Measurements from ENCODE around the gene PPP2R5B.

Gene PPP2R5B

DNA sequence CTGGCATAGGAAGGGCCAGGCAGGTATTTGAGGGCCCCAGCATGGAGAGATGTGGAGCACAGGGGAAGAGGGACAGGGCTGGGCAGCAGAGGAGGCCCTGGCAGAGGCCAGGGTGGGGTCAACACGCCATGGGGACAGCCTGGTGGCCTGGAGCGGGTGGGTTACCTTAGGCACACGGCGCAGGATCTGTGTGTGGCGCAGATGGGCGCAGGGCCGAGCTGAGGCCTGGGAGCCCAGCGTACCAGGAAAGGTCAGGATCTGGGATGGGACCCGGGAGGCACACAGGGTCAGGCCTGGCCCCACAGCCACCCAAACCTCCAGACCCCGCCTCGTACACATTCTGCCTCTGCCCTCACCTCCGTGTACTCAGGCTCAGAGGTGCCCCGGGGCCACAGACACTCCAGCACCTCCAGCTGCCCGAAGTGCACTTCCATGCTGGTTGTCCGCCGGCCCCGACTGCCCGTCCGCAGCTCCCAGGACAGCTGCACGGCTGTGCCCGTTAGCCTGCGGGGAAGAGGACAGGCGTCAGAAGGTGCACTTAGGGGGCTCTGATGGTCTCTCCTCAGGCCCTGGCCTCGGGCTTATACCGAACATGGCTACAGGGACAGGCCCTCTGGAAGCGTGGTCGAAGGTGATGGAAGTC lies 13.9 kb upstream of the PPP2R5B start:
- DNase-seq, result no peak

DNA sequence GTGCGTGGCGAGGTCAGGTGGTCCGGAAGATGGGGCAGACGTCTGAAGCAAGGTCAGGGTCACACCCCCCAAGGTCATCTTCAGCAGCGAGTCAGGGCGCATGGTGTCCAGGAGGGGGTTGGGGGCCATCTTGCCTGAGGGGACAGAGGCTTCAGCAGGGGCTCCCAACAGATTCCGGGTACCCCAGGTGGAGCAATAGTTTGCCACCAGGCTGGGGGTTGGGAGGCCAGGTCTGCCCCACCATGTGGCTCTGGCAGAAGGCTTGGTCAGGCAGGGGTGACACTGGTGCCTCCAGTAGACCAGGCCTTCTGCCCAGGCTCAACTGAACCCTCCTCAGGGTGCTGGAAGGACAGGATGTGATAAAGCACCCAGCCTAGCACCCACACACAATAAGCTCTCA lies 13.3 kb upstream of the PPP2R5B start:
- DNase-seq, result no peak

DNA sequence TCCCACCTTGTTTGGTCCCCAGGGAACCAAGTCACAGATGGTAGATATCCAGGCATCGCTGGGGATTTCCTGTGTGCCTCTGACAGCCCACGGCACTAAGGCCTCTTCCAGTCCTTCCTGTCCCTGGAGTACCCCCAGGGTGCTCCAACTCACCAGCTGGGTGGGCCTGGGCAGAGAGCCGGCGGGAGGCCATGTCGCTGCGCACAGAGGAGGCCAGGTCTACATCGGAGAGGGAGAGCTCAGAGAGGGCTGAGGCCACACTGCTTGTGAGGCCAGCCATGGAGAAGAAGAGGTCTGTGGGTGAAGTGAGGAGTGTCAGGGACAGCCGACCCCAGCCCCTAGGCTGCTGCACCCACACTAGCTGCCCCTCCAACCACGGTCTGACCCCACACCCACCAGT lies 12.8 kb upstream of the PPP2R5B start:
- no peak for DNase-seq

DNA sequence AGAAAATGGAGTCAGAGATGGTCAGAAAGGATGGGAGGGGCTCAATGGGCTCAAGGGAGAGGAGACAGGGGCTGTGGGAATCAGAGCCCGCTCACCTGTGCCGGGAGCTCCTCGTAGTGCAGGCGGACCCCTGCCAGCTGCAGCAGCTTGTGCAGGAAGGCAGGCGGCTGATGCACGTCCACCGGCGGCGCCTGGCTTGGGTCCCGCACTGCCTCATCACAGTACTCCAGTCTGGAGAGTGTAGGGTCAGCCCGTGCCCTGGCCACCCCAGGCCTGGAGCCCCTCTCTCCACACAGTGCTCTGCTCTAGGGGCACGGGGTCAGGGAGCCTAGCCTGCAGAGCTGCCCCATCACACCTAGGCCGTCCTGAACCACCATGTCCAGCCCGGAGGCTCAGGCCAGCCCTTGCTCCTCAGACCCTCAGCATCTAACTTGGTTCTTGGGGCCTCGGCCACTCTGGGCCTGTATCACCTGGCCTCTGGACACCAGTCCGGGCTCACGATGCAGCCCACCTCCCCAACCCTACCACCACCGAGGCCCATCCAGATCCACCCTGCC lies 11.2 kb upstream of the PPP2R5B start:
- DNase-seq, result no peak

DNA sequence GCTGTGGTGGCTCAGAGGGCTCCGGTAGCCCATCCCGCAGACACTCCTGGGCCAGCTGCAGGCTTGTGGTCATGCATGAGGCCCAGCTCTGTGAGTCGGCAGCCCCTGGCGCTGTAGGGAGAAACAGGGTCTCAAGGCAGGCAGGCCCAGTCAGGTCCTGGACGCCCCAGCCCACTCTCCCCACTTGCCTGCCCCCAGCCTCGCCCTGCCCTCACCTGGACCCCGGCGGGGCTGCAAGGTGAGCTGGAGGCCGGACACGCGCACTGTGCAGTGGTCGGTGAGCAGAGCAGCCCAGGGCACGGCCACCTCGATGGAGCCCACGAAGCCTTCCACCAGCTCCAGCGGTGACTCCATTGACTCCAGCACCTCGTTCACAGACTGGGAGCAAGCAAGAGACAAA lies 10.4 kb upstream of the PPP2R5B start:
- DNase-seq, result no peak

DNA sequence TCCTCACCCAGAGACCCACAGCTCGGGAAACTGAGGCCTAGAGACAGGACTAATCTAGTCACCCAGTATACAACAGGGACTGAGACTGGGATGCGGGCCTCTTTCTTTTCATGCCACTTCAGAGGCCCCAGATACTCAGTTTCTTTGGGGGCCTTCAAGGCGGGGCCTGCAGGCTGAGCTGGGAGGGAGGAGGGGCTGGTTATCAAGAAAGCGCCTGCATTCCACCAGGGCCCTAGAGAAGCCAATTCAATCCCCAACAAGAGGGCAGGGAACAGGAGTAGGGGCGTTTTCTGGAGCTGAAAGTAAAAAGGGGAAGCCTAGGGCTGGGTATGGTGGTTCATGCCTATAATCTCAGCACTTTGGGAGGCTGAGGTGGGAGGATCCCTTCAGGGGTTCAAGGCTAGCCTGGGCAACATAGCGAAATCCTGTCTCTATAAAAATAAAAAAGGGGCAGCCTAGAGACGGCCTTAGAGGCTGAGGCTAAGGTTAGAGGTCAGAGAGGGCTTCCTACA lies 9.1 kb upstream of the PPP2R5B start:
- DNase-seq, result no peak

DNA sequence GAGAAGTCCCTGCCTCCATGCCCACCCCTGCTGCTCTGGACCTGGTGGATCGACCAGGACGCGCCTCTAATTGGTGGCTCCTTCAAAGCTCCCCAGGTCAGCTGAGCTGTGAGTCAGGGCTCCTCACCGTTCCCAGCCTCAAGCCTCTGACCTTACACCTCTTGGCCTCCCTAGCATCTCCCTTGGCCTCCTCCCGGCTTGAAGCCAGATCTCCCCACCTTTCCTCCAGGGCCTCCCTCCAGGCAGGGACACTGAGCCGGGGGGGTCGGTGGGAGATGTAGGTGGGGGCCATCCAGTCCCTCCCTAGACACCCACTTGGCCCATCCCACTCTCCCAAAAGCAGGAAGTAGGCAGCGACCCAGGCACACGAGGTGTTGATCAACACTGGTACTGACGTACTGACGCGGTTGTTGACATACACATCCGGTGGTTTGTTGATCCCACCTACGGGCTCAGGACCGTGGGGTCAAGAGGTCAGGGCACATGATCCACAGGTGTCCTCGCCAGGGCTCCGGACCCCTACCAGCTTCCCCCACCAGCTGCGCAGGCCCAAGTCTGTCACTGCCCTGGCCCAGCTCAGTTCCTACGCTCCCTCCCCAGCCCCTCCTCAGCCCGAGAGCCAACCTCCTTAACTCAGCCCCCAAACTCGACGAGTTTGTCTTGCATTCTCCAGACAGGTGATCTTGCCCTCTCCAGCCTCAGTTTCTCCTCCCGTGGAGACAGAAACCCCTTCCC lies 8.3 kb upstream of the PPP2R5B start:
- peak; percentile 41 for DNase-seq

DNA sequence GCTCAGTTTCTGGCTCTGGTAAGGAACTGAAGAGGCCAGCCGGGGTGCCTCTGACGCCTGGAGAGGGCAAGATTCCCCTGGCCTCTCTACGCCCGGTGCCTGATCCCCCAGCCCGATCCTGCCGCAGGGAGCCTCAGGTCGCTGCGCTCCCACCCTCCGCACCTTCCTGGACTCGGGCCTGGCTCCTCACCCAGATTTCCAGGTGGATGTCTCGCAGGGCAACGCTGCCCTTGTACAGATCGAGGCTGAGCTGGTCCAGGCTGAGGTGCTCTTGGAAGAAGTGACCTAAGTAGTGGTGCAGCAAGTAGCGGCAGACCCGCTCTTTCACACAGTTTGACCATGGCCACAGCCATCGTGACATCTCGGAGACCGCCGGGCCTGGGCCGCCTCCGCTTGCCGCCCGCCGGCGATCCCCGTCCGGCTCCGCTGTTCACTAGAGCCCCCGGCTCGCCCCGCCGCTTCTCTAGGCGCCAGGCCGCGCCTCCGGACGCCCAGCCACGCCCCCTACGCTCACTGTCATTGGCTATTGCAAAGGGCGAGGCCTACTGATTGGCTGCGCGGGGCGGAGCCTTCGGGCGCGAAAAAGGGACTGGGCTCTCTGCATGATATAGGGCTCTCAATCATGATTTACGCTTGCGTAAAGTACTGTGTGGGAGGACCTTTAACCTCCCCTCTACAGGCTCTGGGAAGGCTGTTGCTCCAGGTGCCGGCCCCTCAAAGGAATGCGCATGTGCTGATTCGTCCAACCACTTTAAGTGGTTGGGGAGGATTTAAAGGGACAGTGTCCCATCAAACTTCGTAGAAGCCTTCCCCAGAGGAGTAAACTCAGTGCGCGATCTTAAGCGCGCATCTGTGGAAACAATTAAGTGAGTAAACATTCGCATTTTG lies 7.5 kb upstream of the PPP2R5B start, which contains the start of gene ATG2A:
ATG2A (minus strand) TSS at position 435 of the 888 bp plus-strand sequence; CDS start at position 361, 74 bp downstream.
- peak; percentile 98 for DNase-seq

DNA sequence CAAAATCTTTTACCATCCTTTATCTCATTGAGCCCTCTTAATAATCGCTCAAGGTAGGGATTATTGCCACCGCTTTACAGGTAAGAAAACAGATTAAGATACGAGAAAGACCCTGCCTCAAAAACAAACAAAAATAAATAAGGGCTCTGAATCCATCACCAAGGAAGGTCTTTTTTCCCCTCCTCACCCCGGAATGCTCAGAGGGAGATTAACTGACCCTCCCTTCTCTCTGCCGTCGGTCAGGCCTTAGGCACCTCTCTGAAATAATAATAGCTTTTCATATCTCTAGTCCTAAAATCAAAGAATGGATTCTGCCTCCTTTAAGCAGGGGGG lies 6.9 kb upstream of the PPP2R5B start:
- DNase-seq, result no peak

DNA sequence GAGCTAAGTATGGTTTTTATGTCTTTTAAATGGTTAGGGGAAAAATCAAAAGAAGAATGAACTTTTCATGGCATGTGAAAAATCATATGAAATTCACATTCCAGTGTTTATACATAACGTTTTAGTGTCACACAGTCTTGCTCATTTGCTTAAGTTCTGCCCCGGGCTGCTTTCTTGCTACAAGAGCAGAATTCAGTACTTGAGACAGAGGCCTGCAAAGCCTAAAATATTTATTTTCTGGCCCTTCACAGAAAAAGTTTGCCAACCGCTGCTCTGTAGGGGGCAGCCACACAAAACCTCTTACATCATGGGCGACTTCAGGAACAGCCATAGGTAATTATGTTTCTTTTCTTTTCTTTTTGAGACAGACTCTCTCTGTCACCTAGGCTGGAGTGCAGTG lies 6.5 kb upstream of the PPP2R5B start:
- DNase-seq, result no peak

DNA sequence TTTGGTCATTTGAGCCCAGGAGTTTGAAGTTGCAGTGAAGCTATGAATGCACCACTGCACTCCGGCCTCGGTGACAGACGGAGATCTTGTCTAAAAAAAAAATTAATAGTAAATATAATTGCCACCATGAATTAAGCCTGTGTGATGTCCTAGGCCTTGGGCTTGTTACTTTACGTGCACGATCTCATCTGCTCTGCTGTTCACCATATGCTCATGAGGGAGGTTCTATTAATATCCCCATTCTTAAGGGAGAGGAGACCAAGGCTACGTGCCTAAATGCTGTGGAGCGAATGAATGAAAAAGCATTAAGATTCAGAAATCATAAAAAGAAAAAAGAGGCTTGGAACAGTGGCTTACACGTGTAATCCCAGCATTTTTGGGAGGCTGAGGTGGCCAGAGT lies 4.9 kb upstream of the PPP2R5B start:
- no peak for DNase-seq

DNA sequence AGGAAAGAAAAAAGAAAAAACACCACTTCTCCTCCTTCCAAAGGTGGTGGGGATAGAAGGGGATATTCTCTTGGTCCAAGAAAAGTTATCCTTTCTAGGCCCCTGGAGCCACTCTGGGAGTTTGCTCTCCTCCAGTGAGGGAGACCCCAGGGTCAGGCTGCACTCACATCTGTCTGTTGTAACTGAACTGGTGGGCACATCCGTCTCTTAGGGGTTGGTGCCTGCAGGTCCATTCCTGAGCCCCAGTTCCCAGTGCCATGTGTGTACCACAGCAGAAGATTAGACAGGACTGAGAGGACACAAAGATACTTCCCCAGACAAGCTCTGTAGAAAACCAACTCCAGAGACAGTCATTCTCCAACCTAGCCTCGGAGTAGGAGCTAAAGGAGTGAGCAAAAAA lies 4.4 kb upstream of the PPP2R5B start:
- DNase-seq, result no peak

DNA sequence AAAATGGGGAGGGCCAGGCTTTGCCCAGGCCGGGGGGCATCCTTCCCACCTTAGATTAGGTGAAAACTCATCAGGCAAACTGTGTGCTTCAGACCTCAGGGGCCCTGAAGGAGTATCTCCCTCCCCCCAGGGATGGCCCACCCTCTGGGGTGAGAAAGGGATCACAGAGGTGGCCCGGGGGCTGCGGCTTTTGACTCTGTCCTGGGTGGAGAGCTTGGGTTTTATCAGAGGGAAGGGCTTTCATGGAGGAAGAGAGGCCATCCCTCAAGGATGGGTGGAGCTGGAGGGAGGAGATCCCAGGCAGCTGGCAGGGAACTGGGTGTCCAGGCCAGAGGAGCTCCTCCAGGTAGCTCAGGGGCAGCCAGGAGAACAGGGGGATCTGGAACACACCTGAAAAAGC lies 3.1 kb upstream of the PPP2R5B start:
- no peak for DNase-seq

DNA sequence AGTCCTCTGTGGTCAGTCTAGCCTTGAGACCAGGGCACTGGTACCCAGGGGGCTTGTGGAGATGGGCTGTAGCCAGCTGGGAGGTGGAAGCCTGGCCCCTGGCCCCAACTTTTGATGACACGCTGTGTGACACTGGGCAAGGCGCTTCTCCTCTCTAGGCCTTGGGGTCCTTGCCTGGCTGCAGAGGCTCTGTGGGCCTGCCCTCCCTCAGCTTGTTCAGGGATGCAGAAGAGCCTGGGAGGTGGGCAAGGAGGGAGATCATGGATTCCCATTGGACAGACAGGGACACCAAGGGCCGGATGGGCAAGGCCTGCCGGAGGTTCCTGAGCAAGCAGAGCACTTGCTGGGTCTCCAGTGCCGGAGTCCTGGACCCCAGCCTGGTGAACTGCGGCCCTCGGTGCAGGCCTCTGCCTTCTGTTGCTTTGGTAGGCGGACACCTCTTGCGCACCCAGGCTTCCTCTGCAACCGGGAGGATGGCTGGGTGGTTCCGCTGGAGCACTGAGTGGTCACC lies 1.3 kb upstream of the PPP2R5B start:
- no peak for DNase-seq

DNA sequence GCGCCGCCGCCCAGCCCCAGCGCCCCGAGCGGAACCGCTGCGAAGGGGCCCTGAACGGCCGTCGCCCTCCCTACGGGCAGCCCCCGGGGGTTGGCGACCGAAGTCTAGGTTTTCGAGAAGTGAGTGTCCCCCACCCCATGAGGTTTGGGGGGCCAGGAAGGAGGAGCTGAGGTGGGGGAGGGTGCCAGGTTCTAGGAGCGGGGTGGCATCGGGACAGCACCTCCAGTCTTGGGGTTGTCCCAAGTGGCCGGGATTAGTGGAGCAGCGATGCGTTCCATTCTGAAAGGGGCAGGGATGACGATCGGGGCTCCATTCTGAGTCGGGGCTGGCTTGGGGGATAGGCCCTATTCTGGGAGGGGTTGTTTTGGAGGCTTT lies 408 bp downstream of the PPP2R5B start:
- DNase-seq, result peak; percentile 39

DNA sequence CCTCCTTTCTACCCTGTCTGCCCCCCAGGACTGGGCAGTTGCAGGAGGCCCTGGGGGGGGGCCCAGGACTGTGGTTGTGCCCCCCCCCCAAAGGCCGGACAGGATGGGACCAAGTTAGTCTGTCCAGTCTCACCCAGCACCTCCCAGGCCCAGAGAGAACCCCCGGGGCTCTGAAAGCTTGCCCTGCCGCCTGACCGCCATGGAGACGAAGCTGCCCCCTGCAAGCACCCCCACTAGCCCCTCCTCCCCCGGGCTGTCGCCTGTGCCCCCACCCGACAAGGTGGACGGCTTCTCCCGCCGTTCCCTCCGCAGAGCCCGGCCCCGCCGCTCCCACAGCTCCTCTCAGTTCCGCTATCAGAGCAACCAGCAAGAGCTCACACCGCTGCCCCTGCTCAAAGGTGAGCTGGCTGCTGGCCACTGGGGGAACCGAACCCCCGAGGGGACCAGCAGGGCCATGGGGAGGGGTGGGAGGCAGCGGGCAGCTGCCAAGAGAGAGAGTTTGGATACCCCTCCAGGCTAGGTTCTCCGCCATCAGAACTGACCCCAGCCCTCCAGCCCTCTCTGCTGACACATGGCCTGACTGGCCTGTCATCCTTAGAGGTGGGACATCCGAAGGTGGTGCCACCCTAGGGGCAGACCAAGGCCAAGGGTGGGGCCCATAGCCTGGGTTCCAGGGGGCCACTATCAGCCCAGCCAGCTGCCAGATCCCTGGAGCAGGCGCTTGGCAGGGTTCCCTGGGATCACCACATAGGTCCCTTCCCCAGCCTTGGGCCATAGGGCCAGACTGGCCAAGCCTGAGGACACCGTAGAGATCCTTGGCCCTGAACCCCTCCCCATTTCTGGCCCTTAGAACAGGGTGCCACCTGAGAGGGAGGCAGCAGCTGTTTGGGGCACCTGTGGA lies 1.3 kb downstream of the PPP2R5B start:
- no peak for DNase-seq

DNA sequence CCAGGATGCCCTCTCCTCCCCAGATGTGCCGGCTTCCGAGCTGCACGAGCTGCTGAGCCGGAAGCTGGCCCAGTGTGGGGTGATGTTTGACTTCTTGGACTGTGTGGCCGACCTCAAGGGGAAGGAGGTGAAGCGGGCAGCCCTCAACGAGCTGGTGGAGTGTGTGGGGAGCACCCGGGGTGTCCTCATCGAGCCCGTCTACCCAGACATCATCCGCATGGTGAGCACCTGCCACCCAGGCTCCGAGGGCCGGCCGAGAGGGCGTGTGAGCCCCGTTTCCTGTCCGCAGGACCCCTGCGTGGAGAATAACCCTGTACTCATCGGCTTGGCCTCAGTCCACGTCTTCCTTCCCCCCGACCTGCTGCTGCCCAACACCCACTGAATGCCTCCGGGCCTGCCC lies 2.2 kb downstream of the PPP2R5B start:
- no peak for DNase-seq

DNA sequence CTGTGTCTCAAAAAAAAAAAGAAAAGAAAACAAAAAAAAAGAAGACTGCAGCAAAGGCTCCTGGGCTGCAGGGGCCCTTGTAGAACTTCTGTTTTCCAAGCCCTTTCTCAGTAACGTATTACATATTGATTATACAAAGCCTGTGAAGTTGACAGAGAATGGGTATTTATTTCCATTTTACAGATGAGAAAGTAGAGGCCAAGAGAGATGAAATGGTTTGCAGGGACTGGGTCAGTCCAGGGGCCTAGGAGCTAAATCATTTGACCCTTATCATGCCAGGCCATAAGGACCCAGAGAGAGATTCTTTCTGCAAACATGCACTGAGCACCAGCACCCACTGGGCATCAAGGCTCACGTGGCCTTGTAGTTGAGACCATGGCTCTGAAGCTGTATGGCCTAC lies 4.5 kb downstream of the PPP2R5B start:
- DNase-seq, result no peak

DNA sequence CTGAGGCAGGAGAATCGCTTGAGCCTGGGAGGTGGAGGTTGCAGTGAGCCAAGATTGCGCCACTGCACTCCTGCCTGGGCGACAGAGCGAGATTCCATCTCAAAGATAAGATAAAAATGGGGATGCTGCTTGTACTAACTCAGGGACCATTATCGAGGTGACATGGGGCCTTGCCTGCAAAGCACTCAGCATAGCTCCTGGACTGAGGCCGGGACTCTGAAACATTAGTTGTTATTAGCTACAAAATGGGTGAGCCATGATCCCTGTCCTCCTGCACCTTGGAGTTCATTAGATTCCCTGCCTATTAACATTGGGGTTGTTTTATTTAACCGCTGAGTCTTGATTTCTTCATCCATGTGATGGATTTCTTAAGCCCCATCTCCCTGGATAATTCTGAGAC lies 5.1 kb downstream of the PPP2R5B start:
- no peak for DNase-seq

DNA sequence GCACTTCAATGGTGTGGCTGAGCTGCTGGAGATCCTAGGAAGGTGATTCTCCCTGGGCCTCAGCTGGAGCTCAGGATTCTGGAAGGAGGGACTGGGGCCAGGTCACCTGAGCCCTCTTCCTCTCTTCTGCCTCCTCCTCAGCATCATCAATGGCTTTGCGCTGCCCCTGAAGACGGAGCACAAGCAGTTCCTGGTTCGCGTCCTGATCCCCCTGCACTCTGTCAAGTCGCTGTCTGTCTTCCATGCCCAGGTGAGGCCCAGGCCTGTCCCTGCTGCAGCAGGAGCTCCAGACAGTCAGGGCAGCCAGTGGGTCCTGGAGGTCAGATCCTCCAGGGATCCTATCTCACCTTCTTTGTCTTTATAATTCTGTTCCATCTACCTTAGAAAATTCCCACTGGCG lies 5.9 kb downstream of the PPP2R5B start:
- DNase-seq, result no peak

DNA sequence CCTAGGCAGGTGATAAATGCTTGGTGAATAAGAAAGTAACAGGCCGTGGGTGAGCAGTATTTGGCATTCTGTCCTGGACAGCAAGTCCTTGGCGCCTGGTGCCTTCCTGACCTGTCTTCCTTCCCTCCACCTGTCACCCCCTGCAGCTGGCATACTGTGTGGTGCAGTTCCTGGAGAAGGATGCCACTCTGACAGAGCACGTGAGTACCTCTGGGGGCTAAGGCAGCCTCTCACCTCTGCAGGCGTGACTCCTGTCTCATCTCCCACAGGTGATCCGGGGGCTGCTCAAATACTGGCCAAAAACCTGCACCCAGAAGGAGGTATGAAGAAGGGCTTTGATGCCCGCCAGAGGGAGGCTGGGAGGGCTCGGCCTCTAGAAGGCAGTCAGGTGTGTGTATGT lies 6.8 kb downstream of the PPP2R5B start:
- DNase-seq, result no peak

DNA sequence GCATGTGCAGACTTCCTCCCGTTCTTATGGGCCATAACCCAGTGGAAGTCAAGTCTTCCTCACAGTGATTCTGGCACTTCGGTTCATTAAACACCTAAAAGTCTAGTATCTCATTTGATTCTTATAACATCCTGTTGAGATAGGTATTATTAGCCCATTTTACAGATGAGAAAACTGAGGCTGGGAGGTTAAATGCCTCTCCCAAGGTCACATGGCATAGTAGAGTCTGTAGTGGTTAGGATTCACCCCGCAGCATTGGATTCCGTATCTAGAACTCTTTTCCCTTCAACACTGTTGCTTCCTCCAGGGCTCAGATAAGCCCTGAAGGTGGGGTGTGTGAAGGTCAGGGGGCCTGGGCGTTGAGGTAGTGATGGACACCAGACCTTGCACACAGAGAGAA lies 7.8 kb downstream of the PPP2R5B start:
- no peak for DNase-seq
